ENCODE results near the gene PRR30.

The PRR30 gene

GRCh38 chr2:27155069-27155520 is 15.9 kb upstream of the PRR30 start:
- no peak overlapping the region for H3K4me3 ChIP-seq (ENCODE audit: low read depth, low read length)
- in situ Hi-C loops (cut with HindIII; ENCODE audit: low sequenced_read_pairs): no loop called here
- no peak for TF ChIP-seq CTCF (IDR thresholded peaks at IDR 0.05; ENCODE audit: low read depth, low read length, missing control alignments)
- no peak for DNase-seq (ENCODE audit: low read depth)

GRCh38 chr2:27154488-27154887 is 15.3 kb upstream of the PRR30 start:
- in situ Hi-C loops (cut with HindIII; ENCODE audit: low sequenced_read_pairs): no loop called here
- no peak for TF ChIP-seq CTCF (IDR thresholded peaks at IDR 0.05; ENCODE audit: low read depth, low read length, missing control alignments)
- H3K4me3 ChIP-seq (ENCODE audit: low read depth, low read length): no peak overlapping the region
- no peak for DNase-seq (ENCODE audit: low read depth)

- TF ChIP-seq CTCF (IDR thresholded peaks at IDR 0.05; ENCODE audit: low read depth, low read length, missing control alignments): no peak
- no peak for DNase-seq (ENCODE audit: low read depth)
- in situ Hi-C loops (cut with HindIII; ENCODE audit: low sequenced_read_pairs): no loop called here
- no peak overlapping the region for H3K4me3 ChIP-seq (ENCODE audit: low read depth, low read length)
Observed at GRCh38 chr2:27152796-27153464, 13.7 kb upstream of the PRR30 start.

- H3K4me3 ChIP-seq (ENCODE audit: low read depth, low read length): no peak overlapping the region
- in situ Hi-C loops (cut with HindIII; ENCODE audit: low sequenced_read_pairs): no loop called here
- DNase-seq (ENCODE audit: low read depth): no peak
Observed at GRCh38 chr2:27152102-27152795, 13.0 kb upstream of the PRR30 start.

GRCh38 chr2:27150639-27151230 is 11.5 kb upstream of the PRR30 start:
- no peak for TF ChIP-seq CTCF (IDR thresholded peaks at IDR 0.05; ENCODE audit: low read depth, low read length, missing control alignments)
- in situ Hi-C loops (cut with HindIII; ENCODE audit: low sequenced_read_pairs): no loop called here

More at GRCh38 chr2:27152102-27152795, 13.0 kb upstream of the PRR30 start:
- no peak for TF ChIP-seq CTCF (IDR thresholded peaks at IDR 0.05; ENCODE audit: low read depth, low read length, missing control alignments)

GRCh38 chr2:27149570-27150405 is 10.6 kb upstream of the PRR30 start:
- DNase-seq (ENCODE audit: low read depth): no peak
- H3K4me3 ChIP-seq (ENCODE audit: low read depth, low read length): no peak overlapping the region
- no peak for TF ChIP-seq CTCF (IDR thresholded peaks at IDR 0.05; ENCODE audit: low read depth, low read length, missing control alignments)
- in situ Hi-C loops (cut with HindIII; ENCODE audit: low sequenced_read_pairs): no loop called here

More at GRCh38 chr2:27150639-27151230, 11.5 kb upstream of the PRR30 start:
- no peak for DNase-seq (ENCODE audit: low read depth)
- H3K4me3 ChIP-seq (ENCODE audit: low read depth, low read length): no peak overlapping the region

Data from astrocyte of the cerebellum (primary cell).